ENCODE data around the gene NFE2L2.
"Not testable (repeated sequence)": the region's sequence is repeated elsewhere in the genome, so short reads cannot be mapped to it uniquely, and the experiment has no call there.

NFE2L2 gene

DNA sequence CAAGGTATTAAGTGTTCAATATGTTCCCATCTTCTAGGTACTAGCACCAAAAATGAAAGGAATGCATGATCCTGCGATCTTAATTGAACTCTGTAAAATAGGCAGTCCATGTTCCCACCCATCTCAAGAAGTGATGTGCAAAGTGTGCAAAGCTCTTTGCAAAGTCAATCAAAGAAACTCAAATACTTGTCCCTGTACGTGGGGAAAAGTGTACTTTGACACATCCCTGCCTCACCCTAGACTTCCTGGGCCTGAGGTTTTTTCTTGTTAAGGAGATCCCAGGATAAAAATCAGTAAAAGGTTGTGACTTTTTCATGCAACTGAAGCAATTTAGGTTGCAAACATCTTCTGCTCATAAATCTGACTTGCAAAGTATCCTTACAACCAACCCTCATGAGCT is 26.6 kb downstream of the NFE2L2 start:
- DNase-seq (ENCODE audit: low read depth): no peak

DNA sequence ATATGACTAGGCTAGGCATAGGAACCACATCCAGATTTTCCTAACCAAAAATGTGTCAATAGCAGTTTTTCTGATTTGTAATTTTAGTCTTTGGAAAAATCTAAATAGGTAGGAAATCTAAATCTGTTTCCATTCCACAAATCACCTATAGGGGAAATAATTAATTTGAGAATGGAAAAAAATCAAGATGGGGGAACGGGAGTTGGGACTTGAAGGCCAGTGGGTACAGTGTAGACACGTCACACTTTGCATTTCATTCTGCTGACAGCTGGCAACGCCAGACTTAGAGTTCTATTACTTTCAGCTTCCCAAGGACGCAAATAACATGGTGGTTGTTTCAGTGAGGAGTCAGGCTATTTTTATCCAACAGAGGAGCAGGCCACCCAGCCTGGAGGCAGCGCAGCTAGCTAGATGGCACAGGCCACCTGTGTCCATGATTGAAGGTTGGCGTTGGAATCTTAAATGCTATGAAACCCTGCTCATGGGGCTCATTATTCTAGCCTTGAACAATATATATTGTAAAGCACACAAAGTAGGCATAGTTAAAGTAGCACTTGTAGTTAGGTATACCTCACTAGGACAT is 28.6 kb downstream of the NFE2L2 start:
- no peak for DNase-seq (ENCODE audit: low read depth)

DNA sequence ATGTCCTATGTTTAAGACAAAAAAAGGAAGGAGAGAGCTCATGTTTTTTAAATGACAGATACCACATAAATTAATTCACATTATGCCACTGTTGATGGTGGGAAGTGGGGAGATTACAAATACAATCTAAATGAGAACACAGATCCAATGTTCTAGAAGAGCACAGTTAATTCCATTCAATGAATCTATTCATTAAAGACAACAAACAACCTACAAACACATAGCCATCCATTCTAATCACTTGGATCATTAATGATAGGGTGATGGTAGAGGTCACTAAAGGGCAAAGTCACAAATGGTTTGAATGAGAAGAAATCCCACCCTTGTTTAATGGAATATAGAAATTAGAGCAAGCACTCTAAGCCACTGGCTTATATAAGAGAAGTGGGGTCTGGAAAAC is 30.3 kb downstream of the NFE2L2 start:
- DNase-seq (ENCODE audit: low read depth): no peak

DNA sequence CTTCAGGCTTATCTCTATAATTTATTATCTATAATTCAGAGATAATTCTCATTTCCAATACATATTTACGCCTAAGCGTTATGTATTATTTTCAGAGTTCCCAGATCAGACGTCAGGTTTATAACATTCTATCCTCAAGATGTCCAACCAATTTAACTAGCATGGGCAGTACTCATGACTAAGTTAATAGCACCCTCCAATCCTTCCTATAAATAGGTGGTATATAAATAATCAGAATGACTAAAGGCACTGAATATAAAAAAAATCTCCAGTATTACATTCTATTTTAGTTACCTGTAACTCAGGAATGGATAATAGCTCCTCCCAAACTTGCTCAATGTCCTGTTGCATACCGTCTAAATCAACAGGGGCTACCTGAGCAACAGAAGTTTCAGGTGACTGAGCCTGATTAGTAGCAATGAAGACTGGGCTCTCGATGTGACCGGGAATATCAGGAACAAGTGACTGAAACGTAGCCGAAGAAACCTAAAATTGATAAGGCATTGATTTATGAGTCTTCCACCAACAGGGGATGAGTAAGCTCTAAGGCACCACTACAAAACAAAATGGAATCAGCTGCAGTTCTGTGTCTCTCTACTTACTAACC is 32.3 kb downstream of the NFE2L2 start:
- DNase-seq (ENCODE audit: low read depth): no peak

- DNase-seq (ENCODE audit: low read depth): no peak
Observed at GRCh38 chr2:177231270-177231669, 33.3 kb downstream of the NFE2L2 start.

DNA sequence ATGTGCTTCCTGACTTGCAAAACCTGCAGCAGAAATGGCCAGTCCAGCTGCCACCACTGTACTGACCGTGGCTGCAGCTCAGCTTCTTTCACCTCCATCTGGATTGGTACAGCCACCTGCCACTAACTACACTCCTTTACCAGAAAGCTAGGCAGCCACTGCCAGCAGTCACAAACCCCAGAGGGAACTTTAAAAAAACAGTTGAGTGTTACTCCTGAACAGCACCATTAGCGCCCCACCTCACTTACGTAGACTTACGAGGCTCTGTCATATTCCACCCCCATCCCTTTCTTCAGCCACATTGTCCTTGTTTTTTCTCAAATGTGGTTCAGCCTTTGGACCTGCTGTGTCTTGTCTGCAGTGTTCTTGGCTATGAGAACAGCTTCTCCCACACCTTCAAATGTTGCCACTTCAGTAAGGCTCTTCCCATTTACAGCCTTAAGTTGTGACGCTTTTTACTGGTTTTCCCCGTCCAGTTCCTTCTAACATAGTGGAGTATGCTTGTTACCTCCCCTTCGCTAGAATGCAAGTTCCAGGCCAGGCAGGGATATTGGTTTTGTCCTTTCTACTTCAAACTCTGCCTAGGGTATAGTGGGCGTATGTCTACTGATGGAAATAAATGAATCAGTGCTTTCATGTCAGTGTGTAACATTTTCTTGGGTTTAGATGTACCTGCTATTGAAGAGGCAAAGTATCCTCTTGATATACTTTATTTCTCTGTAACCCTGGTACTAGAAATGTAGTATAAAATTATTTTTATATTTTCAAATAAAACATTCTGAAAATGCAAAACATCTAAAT is 34.9 kb downstream of the NFE2L2 start:
- no peak for DNase-seq (ENCODE audit: low read depth)

GRCh38 chr2:177225965-177226360 is 38.6 kb downstream of the NFE2L2 start:
- no peak for DNase-seq (ENCODE audit: low read depth)

DNA sequence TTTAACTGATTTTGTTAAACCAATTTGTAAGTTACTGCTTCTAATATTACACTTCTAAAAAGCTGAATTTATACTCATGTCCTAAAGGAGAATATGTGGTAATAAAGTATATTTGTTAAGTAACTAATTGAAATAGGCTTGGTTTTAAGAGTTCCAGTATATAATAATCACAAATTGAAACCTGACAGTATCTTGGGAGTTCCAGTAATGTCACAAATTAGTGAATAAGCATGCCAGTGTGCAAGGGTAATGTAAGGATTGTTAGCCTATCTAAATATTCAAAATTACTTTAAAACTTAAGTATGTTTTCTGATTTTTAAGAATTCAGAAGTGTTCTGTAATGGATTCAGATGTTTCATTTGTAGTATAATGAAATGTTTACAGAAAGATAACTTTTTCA is 41.1 kb downstream of the NFE2L2 start:
- DNase-seq (ENCODE audit: low read depth): not testable (repeated sequence)

DNA sequence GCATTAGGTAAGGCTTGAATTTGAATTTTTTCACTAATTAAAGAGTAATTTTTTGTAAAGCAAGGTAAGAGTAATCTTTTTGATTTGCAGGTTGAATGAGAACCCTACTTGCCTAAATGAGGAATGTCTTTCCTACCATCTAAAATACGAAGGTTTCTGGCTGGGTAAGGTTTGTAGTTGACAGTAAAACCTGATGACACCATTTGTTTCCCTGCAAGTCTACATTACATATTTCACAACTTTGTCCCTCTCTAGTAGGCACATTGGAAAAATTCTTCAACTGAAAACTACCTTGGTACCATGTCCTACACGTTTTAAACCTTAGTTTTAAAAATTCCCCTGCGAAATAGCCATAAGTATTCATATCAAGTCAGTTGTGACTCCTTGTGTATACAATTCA is 42.6 kb downstream of the NFE2L2 start:
- DNase-seq (ENCODE audit: low read depth): no peak

DNA sequence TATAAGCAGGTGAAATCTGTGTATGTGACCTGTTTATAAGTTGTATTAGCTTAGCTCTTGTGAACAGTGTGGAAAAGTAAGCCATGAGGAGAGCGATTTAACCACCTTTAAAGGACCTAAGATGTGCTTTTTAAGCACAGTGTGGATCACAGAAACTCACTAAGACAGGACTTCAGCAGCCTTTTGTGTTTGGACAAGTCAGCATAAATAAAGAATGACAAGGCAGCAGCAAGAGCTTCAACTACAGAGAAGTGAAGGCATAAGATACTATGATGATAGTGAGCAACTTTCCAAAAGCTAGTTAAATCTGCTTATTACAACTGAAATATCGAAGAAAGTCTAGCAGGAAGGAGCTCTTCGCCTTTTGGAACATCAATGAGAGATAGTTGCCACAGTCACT is 43.0 kb downstream of the NFE2L2 start:
- DNase-seq (ENCODE audit: low read depth): no peak

- DNase-seq (ENCODE audit: low read depth): not testable (repeated sequence)
Observed at GRCh38 chr2:177219787-177220186, 44.7 kb downstream of the NFE2L2 start.

GRCh38 chr2:177217247-177217843 is 47.2 kb downstream of the NFE2L2 start:
- DNase-seq (ENCODE audit: low read depth): no peak

- peak; percentile 86 for DNase-seq (ENCODE audit: low read depth)
Observed at GRCh38 chr2:177212891-177213856, 51.4 kb downstream of the NFE2L2 start.

- peak; percentile 99 for DNase-seq (ENCODE audit: low read depth)
Observed at GRCh38 chr2:177212106-177212890, 52.2 kb downstream of the NFE2L2 start, which contains the start of gene HNRNPA3. Gene HNRNPA3 (plus strand): TSS chr2:177212794. CDS start chr2:177212800, 6 bp downstream.

DNA sequence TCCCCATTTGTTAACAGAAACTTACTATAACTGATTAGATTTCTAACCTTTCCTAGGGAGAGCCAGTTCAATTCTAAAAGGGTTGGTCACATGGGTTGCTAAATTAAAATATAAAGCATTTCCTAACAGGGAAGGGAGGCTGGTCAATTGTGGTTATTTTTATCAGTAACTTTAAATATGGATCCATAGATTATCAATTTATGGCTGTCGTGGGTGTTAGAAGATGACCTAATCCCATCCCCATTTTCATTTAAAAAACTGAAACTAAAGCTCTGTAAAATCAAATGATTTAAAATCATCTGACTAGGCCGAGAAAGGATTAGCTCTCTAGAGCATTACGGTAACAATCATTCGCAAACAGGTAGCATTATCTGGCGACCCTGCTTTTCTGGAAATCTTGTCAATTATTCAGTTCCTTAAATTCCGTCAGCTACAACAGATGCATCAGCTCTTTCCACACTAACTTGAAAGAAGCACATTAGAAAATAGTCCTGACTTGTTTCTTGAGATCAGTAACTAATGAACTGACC is 52.9 kb downstream of the NFE2L2 start:
- no peak for DNase-seq (ENCODE audit: low read depth)

DNA sequence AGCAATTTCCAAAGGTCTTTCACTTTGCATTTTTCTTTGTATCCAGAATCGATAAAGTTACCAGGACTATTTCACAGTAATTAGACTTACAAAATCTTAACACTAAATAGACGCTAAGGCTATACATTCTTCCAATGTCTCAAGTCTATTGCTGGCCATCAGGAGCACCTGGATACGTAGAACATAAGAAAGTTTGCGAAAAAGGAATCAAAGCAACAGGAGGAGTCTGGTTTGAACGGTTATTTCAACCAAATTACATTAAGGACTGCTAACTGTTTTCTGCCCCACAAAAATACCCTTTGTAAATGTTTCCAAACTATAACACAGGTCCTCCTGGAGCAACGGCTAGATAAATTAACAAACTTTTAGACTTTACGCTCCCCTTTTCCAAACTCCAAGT is 53.4 kb downstream of the NFE2L2 start:
- no peak for DNase-seq (ENCODE audit: low read depth)

DNA sequence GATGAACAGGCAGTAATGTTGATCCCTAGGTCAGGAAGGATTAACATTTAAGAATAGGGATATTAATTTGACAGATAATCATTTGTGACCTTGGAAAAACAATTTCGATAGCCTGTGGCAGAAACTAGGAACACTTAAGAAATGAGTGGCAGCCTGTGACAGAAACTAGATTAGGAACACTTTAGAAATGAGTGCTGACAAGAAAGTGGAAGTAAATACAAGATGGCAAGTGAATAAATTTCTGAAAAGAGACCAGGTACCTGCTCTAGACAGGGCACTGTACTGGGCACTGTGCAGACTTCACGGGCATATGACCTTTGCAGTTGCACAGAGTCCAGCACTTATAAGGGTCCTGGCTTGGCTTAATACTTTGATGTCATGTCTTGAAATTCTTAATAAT is 57.4 kb downstream of the NFE2L2 start:
- DNase-seq (ENCODE audit: low read depth): no peak

DNA sequence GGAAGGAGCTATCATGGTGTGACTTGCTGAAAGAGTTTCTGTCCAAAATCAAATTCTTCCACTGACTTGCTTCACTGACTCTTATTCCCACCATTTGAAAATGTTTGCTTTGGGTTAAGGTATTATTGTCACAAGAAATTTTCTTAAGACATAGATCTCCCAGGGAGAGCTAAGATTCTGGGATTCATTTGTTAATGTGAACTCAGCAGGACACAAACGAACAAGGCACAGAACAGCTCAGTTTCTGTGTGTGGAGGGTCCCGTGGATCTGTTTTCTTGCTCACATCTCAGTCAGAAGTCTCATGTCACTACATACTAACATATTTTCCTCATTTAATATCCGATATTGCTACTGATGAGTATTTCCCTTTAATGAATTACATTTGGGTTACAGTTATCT is 60.1 kb downstream of the NFE2L2 start:
- DNase-seq (ENCODE audit: low read depth): no peak

DNA sequence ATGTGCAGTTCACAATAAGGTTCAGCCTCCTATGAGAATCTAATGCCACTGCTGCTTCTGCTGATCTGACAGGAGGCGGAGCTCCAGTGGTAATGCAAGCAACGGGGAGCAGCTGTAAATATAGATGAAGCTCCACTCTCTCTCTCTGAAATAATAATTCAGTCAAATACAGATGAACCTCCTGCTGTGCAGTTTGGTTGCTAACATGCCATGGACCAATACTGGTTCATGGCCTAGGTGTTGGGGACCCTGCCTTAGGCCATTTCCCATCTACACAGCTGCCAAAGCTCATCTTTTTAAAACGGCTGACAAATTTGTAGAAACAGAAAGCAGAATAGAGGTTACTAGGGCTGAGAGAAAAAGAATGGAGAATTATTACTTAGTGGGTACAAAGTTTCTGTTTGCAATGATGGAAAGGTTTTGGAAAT is 62.6 kb downstream of the NFE2L2 start:
- DNase-seq (ENCODE audit: low read depth): no peak

- DNase-seq (ENCODE audit: low read depth): not testable (repeated sequence)
Observed at GRCh38 chr2:177200419-177200818, 64.1 kb downstream of the NFE2L2 start.

All from T follicular helper cell (primary cell).